HG02943 (cell line): ENCODE results near the gene CREB3.

Experiments
- ATAC-seq: cut with Tn5 transposase; IDR thresholded peaks from one replicate; pipeline ENCODE4 v1.9.1; 2021; ENCODE audit warnings: mild to moderate bottlenecking, low read depth, moderate library complexity; ENCODE audit not compliant: unreplicated experiment

CREB3 gene, protein sequence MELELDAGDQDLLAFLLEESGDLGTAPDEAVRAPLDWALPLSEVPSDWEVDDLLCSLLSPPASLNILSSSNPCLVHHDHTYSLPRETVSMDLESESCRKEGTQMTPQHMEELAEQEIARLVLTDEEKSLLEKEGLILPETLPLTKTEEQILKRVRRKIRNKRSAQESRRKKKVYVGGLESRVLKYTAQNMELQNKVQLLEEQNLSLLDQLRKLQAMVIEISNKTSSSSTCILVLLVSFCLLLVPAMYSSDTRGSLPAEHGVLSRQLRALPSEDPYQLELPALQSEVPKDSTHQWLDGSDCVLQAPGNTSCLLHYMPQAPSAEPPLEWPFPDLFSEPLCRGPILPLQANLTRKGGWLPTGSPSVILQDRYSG

GRCh38 chr9:35732185-35732799 is at the start of gene CREB3, which contains the start of gene TLN1:
TSS of gene CREB3 (plus strand) at chr9:35732666. CDS start at chr9:35732773, 107 bp downstream.
TSS of gene TLN1 (minus strand) at chr9:35732195. CDS start at chr9:35725694, 6,501 bp downstream.
- peak; percentile 75 for ATAC-seq

DNA sequence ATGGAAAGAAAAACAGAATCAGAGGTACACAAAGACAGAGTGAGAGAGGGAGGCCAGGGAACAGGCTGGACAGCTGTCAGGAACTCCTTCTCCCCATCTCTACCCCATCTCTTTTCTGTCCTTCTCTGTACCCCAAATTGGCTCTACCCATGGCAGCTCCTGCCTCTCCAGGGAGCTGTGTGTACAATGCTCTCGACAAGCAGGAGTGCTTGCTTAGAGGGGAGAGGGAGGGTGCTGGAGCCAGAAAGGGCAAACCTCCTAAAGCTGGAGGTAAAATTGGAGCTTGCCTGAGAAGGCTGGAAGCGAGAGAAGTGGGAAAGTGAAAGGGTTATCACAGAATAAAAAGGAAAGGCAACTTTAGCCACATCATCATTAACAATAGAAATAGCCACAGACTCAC is 49.1 kb upstream of the CREB3 start:
- ATAC-seq = no peak

DNA sequence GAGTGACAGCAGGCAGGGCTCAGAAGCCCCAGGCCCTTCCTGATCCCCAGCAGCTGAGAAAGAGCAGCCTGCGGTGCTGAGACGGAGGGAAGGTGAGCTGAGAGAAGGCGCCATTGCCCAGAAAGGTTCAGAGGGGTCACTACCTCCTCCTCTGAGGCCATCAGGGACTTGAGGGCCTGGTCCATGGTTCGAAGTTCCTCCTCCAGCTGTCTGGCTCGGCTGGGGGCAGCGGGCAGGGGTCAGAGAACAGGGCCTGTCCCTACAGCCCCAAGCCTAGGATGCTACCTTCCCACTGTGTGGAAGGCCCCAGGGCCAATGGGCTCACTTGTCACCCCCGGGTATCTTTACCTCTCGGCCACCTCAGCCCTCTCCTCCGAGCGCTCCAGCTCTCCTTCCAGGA is 47.5 kb upstream of the CREB3 start:
- no peak for ATAC-seq

GRCh38 chr9:35685506-35685905 is 47.0 kb upstream of the CREB3 start:
- no peak for ATAC-seq

- no peak for ATAC-seq
These were observed 46.0 kb upstream of the CREB3 start for GRCh38 chr9:35686222-35687203.

DNA sequence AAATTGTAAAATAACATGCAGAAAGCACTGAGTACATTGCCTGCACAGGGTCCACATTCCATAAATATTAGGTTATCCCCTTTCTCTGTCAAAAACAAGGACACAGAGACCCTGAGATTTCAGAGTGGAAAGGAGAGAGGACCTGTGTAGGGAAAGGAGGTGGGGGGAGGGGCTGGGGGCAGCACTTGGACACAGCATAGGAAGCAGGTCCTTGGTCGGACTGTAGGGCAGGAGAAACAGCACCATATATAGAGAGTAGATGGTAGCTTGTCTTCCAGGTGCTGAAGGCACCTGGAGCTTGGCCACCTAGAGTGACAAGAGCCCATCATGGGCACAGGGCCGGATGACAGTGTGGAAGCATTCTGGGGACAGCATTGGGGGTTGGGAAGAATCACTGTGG is 45.2 kb upstream of the CREB3 start:
- ATAC-seq = no peak

GRCh38 chr9:35687972-35688557 is 44.4 kb upstream of the CREB3 start:
- ATAC-seq = no peak

GRCh38 chr9:35688558-35689541 is 43.6 kb upstream of the CREB3 start:
- no peak for ATAC-seq

DNA sequence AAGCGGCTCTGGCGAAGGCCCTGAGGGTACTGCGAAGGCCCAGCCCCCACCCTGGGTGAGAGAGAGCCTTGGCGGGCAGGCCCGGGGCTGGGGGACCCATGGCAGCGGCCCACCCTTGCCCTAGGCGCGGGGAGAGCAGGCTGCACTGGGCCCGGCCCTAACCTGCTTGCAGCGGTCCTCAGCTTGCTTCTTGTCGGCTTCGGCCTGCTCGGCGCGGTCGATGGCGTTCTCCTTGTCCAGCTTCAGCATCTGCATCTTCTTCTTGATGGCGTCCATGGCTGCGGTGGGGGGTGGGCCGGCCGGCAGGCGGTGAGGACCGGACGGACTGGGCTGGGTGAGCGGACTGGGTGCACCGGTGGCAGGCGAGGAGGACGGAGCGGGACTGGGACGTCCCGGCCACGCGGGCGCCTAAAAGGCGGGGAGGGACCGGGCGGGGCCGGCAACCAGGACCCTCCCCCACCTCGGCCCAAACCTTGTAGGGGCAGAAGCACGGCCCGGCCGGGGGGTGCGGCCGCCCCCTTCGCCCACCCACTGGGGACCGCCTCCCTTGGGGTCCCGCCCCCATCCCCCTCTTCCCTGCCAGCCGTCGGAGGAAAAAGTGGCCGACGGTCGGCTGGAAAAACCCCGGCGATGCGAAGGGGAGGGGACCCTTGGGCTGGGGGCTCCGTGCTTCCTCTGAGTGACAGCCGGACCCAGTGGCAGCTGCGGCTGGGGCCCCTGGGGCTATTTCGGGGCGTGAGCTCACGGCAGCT is 42.7 kb upstream of the CREB3 start, which contains the start of gene TPM2:
TPM2 (minus strand) TSS at position 384 of the 752 bp plus-strand sequence; CDS start at position 276, 108 bp downstream.
- no peak for ATAC-seq

- no peak for ATAC-seq
These were observed 42.2 kb upstream of the CREB3 start for GRCh38 chr9:35690294-35690613.

GRCh38 chr9:35690614-35691333 is 41.7 kb upstream of the CREB3 start:
- ATAC-seq = no peak

DNA sequence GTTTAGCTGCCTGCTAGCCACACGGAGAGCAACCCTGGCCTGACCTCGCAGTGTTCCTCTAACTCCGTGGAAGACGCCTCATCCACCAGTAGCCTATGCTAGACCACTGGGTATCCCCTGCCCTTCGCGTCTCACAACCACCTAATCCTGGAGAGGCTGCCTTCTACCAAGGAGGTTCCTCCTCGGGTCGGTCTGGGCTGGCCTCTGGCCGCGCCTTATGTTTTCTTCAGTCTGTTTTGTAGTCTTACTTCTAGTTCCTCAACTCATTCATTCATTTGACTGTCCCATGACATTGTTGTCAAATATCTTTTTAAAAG is 41.2 kb upstream of the CREB3 start:
- no peak for ATAC-seq

- ATAC-seq = no peak
These were observed 40.6 kb upstream of the CREB3 start for GRCh38 chr9:35691757-35692301.

DNA sequence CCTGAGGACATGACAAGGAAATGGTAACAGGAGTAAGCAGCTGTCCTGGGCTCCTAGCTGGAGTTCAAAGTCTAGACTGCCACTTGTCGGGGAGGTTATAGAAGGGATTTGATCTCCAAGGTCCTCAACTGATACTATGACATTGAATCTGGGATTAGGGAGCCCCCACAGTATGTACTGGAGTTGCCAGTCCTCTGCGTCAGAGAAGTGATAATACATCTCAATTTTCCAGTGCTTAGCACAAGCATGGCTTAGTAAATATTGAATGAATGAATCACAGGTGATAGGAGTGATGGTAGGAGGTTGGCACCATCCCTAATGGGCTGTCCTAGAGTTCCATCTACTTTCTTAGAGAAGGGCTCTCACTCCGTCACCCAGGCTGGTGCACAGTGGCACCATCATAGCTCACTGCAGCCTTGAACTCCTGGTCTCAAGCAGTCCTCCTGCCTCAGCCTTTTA is 36.5 kb upstream of the CREB3 start:
- ATAC-seq = no peak

- no peak for ATAC-seq
These were observed 35.8 kb upstream of the CREB3 start for GRCh38 chr9:35696520-35697215.

GRCh38 chr9:35697486-35697885 is 35.0 kb upstream of the CREB3 start:
- ATAC-seq = no peak

DNA sequence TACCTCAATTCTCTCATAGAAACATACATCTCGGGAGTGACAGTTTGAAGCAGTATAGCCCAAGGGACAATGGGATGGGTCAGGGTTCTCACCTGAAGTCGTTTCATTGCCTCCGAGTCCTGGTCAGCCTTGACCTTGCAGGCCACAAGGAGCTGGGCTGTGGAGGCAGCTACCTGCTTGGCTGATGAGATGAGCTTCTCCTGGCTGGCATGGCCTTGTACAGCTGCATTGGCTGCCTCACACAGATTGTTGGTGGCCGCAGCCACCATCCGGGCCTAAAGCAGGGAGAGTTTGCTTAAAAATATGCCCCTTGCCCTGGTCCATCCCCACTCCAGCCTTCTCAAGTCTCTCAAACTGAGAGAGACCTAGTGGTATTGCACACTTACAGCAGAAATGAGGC is 34.2 kb upstream of the CREB3 start:
- no peak for ATAC-seq
